ENCODE results near the gene PLCD1.
"Not testable (repeated sequence)": the region's sequence is repeated elsewhere in the genome, so short reads cannot be mapped to it uniquely, and the experiment has no call there.

The PLCD1 gene

DNA sequence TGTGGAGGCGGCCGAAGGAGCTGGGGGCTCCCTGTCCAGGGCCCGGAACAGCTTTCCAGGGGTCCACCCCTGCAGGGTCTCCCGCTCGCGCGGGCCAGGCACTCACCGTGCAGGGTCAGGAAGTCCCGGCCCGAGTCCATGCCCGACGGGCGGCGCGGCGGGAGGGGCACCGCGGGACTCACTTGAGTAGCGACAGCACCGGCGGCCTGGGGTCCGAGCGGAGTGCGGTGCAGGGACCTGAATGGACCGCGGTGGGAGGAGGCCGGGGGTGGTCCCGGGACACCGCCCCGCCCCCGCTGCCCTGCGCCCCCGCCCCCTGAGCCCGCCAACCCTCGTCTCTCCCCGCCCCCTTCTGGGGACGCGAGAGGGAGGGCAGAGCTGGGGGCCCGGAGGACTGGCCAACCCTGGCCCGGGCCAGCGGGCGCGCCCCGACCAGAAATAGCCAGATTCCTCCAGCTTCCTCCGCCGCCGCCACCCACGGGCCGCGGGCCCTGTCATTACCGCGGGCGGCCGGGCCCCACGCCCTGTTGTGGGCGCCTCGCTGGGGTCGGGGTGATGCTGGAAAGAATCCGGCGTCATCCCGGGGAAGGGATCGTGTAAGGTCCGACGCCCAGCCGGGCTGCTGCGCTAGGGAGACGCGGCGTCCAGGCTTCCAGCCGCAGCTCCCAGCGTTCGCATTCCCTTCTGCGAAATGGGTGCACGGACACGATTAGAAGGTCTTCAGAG lies at the start of gene PLCD1:
Gene PLCD1, minus strand, starts transcription at position 243 of the 726 bp plus-strand sequence. Its CDS starts 103 bp downstream, at position 140.
- DNase-seq: peak; percentile 66

DNA sequence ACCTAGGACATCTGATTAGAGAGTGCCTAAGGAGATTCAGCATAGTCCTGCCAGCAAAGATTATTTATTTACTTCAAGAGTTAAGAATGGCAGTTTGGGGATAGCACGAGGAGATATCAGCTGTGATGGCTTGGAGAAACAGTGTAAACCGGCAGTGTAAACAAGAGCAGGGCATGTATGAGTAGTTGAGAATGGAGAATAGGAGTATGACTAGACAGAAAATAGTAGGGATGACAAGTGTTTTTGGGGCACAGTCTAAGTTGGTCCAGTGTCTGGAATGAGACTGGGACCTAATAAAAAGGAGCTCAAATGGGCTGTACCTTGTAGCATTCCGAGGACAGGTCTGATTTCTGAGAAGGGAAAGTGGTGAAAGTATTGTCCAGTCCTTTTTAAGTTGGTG lies 47.6 kb upstream of the PLCD1 start:
- DNase-seq: not testable (repeated sequence)

DNA sequence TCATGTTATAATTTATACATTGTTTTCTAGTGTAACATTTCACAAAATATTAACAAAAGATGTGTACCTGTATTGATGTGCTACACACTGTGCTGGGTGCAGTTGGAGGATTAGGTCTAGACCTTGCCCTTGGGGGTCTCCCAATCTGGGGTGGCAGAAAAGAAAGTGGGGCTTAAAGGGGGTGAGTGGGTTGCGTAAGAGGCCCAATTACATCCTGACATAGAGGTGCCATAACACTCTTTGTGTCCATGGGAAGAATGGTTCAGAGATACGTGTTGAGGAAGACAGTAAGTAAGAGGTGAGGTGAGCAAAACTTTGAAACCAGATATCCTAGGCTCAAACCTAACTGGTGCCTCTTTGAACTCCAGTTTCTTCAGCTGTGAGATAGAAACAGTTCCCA lies 40.6 kb upstream of the PLCD1 start:
- no peak for DNase-seq

DNA sequence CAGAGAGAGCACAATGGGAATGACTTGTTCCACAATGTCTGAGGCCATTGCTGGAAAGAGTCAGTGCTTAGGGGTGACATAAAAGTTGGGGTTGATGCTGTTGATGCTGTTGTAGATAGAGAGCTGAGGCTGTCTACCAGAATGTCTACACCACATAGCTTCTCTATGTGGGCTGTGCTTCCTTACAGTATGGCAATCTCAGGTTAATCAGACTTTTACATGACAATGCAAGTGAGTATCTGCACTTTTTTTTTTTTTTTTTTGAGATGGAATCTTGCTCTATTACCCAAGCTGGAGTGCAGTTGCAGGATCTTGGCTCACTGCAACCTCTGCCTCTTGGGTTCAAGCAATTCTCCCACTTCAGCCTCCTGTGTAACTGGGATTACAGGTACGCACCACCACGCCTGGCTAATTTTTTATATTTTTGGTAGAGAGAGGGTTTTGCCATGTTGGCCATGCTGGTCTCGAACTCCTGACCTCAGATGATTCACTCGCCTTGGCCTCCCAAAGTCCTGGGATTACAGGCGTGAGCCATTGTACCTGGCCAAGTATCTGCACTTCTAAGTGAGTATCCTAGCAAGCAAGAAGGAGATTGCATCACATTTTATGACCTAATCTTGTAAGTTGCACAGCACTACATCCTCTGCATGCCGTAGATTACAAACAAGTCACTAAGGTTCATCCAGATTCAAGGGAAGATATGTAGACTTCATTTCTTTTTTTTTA lies 38.2 kb upstream of the PLCD1 start:
- DNase-seq: no peak

DNA sequence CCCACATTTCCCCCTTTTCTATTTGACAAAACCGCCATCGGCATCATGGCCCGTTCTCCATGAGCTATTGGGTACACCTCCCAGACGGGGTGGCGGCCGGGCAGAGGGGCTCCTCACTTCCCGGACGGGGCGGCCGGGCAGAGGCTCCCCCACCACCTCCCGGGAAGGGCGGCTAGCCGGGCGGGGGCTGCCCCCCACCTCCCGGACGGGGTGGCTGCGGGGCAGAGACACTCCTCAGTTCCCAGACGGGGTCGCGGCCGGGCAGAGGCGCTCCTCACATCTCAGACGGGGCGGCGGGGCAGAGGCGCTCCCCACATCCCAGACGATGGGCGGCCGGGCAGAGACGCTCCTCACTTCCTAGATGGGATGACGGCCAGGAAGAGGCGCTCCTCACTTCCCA lies 35.0 kb upstream of the PLCD1 start:
- DNase-seq: not testable (repeated sequence)

DNA sequence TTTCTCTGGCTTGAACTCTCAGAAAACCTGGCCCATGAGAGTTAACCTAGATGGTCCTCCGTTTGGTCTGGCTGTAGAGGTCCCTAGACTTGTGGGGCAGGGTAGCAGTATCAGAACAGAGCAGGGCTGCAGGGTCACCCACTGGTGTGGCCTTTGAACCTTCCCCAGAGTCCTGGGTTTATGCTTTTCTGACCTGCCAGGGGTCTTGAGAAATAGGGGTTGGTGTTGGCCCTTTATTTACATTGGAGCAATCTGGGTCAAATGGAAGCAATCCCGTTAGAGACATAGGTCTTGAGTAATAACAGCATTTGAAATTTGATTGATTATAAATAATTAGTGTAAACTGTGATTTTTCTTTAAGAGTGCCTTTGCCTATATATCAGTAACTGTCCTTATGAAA lies 33.4 kb upstream of the PLCD1 start:
- DNase-seq: no peak

DNA sequence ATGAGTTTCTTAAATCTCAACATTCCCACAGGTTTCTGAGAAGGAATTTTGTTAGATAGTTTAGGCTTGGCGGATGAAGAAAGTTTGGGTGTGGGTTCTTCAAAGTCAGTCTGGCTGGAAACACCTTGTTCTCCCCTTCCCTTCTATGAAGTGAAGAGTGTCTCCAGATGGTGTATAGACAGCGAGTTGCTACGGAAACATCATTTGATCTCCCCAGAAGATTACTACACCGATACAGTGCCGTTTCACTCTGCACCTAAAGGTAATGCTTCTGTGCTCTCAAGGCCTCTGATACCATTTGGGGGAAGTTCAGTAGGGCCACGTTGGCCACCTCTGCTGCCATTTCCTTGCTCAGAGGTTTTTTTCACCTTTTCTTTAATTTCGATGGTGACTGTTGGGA lies 30.1 kb upstream of the PLCD1 start:
- no peak for DNase-seq

DNA sequence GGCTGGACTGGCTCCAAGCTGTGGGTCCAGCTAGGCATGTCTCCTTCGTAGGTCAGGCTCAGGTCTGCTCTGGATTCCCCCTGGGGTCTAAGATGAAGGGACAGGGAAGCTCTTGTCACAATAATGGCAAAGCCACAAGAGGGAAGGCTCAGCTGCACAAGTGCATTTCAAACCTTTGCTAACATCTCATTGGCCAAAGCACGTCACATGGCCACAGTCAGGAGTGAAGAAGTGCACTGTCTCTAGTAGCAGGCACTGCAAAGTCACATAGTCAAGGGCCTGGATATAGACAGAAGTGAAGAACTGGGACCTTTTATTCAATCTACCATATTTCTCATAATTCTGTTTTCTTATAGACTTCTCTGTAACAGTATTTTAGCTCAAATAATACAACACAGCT lies 29.7 kb upstream of the PLCD1 start:
- no peak for DNase-seq

DNA sequence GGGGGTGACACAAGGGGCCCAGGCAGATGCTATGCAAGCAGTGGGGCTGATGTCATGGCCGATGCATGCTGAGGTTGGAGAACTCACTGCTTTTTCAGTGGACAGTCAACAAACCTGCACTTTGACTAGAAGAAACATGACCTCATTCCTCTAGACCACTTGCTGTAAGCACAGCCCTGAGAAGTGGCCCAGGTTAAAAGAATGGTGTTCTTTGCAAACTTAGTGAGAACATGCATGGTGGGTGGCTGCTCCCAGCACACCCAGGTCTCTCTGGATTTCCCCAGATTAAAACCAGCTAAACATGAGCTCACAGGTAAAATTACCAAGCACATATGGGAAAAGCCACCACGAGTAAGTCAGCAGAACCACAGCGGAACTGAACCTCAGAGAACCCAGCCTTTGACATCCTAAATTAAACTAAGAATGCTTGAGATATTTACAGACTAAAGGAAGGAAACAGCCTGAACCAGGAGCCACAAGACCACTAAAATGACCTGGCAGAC lies 25.1 kb upstream of the PLCD1 start:
- no peak for DNase-seq

DNA sequence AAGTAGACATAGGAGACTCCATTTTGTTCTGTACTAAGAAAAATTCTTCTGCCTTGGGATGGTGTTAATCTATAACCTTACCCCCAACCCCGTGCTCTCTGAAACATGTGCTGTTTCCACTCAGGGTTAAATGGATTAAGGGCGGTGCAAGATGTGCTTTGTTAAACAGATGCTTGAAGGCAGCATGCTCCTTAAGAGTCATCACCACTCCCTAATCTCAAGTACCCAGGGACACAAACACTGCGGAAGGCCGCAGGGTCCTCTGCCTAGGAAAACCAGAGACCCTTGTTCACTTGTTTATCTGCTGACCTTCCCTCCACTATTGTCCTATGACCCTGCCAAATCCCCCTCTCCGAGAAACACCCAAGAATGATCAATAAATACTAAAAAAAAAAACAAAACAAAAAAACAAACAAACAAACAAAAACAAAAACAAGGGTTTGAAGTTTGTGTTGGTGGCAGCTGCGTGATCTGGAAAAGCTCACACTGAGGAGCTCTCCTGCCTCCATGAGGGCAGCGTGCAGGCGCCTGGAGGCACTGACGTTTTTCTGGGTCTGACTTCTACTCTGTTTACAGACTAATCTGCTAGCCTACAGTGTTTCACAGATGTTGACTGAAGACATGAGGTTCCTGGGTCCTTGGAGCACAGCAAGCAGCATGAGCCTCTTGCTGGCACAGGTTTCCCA lies 24.5 kb upstream of the PLCD1 start:
- DNase-seq: not testable (repeated sequence)

DNA sequence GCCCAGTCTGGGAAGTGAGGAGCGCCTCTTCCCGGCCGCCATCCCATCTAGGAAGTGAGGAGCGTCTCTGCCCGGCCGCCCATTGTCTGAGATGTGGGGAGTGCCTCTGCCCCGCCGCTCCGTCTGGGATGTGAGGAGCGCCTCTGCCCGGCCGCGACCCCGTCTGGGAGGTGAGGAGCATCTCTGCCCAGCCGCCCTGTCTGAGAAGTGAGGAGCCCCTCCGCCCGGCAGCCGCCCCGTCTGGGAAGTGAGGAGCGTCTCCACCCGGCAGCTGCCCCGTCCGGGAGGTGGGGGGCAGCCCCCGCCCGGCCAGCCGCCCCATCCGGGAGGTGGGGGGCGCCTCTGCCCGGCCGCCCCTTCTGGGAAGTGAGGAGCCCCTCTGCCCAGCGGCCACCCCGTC lies 23.8 kb upstream of the PLCD1 start:
- DNase-seq: not testable (repeated sequence)

DNA sequence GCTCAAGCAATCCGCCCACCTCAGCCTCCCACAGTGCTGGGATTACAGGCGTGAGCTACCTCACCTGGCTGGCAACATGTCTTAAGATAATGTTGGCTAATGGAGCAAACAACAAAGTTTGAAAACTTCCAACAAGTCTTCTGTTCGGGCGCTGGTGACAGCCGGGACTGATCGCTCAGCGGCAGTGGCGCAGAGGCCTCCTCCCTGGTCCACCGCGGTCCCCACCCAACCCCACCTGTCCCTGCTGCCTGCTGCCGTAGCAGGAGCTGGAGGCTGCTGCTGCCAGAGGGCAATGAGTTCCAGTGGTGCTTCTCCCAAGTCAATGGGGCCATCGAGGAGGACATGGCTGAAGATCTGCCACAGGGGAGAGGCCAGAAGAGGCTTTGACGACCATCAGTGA lies 21.7 kb upstream of the PLCD1 start:
- no peak for DNase-seq

DNA sequence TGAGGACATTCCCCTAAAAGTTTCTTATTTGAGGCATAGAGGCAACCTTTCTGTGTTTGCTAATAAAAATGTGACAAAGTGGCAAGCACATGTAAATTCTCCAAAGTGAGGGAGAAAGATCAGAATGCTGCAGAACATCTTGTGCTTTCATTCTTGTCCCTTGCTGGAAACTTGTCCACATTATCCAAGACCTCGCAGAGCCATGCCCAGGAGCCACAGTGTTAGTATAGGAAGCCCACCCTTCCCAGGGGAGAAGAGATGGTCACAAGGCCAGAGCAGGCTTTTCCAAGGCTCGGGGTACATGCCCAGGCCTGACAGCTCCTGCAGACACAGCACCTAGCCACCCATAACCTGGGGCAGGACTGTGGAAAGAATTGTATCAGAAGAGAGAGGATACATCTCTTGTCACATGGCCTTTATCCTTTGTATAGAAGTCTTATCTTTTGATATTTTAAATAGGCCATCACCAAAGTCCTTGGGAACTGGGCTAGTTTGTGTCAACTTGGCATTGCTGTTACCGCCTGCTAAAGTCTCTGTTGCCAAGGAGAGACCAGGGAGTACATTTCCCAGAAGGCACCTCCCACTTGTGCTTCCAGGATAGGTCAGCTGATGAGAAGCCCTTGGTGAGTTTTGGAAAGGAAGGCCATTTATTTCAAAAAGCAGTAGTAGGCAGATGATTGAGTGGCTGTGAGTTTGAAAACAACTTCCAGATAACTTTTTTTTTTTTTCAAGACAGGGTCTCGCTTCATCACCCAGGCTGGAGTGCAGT lies 20.1 kb upstream of the PLCD1 start:
- DNase-seq: no peak

DNA sequence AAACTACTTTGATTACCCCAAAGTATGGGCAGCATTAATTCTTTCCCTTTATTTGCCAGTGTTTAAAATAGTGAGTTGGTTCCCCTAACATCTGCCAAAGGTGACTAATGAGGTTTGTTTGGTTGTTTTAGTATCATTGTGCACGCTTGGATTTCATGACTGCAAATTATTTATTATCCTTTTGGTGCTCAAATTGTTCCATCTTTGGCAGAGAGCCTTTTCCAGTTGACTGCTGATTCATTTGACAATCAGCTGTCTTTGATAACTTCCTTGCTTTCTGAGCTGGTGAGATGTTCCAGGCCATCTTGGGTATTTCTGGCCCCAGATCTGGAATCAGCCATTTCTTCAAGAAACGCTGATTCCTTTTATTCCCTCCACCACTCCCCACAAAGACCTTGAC lies 18.5 kb upstream of the PLCD1 start:
- no peak for DNase-seq

DNA sequence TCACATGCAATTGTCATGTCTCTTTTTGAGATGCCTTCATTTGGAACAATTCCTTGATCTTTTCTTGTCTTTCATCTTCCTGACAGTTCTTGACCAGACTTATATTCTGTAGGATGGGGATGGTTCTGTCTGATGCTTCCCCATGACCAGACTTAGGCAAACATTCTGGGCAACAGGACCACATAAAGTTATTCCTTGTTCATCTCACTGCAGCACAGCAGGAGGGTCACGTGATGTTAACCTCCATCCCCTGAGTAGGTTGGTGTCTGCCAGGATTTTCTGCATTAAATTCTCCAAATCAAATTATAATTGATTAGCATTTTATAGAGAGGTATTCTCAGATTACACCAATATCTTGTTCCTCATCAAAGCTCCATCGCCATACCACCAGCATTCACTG lies 17.4 kb upstream of the PLCD1 start:
- no peak for DNase-seq

DNA sequence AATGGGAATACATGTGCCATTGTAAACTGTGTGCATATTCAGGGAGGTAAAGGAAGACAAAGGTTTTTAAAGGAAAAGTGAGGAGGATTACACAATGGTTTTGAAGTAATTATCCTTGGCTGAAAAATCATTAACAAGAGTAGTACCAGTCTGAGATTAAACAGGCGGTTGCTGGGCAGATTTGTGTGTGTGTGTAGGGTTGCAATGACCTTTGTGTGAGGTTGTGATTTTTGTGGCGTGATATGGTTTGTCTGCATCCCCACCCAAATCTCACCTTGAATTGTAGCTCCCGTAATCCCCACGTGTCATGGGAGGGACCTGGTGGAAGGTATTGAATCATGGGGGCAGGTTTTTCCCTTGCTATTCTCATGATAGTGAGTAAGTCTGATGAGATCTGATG lies 16.6 kb upstream of the PLCD1 start:
- DNase-seq: no peak

DNA sequence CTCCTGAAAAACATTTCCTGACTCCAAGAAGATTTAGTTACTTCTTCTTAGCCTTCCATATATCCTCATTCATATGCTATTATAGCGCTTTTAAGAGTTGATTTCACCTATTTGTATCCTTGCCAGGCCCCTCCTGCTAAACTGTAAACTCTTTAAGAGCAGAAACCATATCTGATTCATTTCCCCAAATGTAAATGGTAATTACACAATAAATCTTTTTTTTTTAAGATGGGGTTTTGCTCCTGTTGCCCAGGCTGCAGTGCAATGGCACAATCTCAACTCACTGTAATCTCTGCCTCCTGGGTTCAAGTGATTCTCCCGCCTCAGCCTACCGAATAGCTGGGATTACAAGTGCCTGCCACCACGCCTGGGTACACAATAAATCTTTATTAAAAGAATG lies 14.0 kb upstream of the PLCD1 start:
- DNase-seq: no peak

DNA sequence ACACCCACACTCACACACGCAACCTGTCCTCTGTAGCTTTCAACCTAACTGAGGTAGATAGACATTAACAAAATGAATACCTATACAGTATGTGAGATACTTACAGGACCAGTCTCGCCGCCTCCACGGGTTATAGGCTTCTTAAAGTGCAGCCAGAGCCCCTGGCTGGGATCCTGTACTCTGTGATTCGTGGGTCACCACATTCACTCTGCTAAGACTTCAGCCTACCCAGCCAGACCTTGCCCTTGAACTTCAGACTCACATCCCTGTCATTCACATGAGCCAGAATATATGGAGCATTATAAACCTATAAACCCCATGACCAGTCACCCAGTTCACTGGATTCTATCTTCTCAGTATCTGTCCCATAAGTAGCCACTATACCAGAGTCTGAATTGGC lies 11.0 kb upstream of the PLCD1 start:
- no peak for DNase-seq

DNA sequence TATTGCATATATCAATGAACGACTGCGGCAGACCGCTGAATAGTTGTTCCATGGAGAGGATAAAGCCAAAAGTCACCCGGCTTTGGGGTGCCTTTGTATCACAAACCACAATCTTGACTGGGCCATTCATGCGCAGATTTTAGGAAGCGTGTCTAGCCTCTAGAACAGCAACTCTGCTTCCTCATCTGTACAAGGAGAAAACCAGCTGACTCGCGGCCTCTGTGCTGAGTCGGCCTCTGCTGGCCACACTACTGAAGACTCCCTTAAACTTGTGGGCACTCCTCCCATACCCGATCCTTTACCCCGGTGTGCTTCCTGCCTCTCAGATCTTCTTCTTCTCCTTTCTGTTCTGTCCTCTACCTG lies 10.4 kb upstream of the PLCD1 start:
- peak; percentile 72 for DNase-seq

DNA sequence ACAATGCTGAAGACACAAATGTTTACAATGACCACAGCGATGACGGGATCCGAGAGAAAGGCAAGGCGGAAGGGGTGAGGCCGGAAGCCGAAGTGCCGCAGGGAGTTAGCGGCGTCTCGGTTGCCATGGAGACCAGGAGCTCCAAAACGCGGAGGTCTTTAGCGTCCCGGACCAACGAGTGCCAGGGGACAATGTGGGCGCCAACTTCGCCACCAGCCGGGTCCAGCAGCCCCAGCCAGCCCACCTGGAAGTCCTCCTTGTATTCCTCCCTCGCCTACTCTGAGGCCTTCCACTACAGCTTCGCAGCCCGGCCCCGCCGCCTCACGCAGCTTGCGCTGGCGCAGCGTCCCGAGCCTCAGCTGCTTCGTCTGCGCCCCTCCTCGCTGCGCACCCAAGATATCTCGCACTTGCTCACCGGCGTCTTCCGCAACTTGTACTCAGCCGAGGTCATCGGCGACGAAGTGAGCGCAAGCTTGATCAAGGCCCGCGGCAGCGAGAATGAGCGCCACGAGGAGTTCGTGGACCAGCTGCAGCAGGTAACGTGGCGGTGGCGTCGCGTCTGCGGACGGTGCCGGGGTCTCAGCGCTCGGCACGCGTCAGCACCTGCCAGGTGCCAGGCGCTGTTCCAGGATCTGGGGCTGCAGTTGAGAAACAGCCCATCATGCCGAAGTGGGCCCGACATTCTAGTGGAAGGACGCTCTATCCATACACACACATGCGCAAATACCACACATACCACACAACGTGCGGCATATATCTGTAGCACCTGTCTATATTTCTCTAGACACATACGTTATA lies 9.9 kb upstream of the PLCD1 start, which contains the start of gene DLEC1:
Gene DLEC1, plus strand, starts transcription at position 108 of the 798 bp plus-strand sequence. Its CDS starts 18 bp downstream, at position 126.
- DNase-seq: peak; percentile 89

DNA sequence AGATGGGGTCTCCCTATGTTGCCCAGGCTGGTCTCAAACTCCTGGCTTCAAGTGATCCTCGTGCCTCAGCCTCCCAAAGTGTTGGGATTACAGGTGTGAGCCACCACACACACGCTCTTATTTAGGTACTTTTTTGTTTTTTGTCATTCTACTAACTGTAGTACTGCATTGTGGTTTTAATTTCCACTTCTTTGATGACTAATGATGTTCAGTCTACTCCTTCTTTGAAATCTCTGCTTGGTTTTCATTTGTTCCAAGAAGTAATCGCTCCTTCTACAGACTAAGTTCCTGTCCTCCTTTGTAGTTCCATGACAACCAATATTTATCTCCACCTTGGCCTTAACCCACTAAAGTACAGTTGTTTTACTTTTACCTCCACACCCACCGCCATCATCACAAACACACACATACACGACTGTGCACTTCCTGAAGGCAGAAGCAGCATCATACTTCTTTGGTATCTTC lies 9.0 kb upstream of the PLCD1 start:
- DNase-seq: peak; percentile 75

DNA sequence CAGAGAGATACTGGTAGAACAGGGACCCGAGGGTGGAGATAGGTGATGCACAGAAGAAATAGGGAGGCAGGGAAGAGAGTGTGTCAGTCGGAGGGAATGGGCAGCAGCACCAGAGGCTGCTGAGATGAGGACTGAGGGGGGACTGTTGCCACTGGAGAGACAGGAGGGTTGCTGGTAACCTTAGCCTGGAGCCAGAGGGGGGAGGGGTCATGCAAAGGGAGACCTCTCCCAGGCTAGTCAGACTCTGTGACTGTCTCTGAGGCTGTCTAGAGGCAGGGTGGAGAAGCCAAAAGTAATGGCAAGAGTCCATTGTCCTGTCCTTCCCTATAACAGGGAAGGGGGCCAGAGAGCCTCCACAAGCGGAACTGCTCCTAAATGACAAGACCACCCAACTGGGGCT lies 7.5 kb upstream of the PLCD1 start:
- no peak for DNase-seq
